LNCAP (cell line): ENCODE results near the gene LGR5.

Experiments used
- TF ChIP-seq, protein P1 (sequence below): fragments of 450-650 bp; IDR thresholded peaks from 2 replicates; pipeline ENCODE4 v1.5.1; 2017; ENCODE audit warnings: mild to moderate bottlenecking

Gene LGR5

DNA sequence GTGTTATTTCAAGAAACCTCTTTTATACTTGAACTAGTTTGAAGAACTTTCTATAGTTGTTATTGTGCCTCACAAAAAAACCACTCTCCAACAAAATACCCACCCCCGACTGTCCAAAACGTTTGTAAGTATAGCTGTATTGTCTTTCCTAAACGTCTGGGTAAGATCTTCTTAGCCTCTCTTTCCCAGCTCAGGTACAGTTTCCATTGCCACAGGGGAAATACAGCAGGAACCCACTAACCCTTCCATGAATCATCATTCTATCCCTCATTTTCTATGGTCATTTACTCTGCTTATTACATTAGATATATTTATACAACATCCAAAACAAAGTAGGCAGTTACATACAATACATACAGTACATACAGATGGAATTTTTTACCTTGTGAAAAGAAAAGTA is 153.2 kb downstream of the LGR5 start:
- TF ChIP-seq, protein P1, sequence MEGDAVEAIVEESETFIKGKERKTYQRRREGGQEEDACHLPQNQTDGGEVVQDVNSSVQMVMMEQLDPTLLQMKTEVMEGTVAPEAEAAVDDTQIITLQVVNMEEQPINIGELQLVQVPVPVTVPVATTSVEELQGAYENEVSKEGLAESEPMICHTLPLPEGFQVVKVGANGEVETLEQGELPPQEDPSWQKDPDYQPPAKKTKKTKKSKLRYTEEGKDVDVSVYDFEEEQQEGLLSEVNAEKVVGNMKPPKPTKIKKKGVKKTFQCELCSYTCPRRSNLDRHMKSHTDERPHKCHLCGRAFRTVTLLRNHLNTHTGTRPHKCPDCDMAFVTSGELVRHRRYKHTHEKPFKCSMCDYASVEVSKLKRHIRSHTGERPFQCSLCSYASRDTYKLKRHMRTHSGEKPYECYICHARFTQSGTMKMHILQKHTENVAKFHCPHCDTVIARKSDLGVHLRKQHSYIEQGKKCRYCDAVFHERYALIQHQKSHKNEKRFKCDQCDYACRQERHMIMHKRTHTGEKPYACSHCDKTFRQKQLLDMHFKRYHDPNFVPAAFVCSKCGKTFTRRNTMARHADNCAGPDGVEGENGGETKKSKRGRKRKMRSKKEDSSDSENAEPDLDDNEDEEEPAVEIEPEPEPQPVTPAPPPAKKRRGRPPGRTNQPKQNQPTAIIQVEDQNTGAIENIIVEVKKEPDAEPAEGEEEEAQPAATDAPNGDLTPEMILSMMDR = no peak

DNA sequence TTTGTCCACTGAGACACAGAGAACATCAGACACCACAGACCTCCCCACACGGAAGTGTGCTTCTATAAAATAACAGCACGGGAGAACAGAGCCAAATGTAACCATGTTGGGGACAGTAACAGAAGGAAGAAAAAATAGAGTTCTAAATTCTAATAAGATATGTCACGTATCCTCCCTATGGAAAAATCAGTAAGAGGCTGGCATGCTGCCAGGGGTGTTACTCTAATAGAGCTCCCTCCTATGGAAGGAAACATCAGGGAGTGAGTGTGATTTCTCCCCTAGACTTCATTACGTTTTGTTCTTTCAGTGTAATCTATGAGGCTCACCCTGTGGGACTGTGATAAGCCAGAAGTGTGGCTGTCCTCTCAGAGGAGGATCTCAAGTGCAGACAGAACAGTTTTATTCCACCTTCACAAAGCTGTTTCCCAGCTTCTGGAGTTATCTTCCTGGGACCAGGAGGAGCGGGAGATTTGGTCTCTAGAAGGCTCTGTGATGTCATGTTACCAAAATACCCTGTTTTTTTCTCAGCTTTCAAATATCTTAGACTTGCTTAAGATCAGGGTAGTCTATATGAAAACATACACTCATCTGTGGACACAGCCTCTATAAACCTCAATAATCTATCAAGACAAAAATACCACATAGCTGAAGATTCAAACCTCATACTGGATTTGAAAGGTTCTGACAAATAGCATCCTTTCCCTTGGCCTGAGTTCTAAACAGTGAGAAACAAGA is 154.8 kb downstream of the LGR5 start:
- TF ChIP-seq, protein P1 = no peak

DNA sequence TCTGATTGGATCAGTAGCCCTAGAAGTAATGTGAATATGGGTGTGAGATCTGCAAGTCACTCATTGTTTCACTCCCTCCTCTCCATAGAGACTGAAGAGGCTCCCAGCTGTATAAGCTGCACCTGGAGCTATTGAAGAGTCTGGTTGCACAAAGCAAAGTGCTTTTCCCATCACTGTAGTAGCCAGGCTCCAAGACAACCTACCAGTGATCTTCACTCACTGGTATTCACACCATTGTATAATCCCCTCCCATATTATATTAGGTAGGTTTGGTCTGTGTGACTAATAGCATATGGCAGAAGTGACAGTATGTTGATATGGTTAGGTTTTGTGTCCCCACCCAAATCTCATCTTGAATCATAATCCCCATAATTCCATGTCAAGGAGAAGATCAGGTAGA is 159.6 kb downstream of the LGR5 start:
- TF ChIP-seq, protein P1 = no peak

GRCh38 chr12:71601546-71601945 is 161.9 kb downstream of the LGR5 start:
- TF ChIP-seq, protein P1 = no peak

- TF ChIP-seq, protein P1 = no peak
These were observed 163.4 kb downstream of the LGR5 start for GRCh38 chr12:71602761-71603577.

DNA sequence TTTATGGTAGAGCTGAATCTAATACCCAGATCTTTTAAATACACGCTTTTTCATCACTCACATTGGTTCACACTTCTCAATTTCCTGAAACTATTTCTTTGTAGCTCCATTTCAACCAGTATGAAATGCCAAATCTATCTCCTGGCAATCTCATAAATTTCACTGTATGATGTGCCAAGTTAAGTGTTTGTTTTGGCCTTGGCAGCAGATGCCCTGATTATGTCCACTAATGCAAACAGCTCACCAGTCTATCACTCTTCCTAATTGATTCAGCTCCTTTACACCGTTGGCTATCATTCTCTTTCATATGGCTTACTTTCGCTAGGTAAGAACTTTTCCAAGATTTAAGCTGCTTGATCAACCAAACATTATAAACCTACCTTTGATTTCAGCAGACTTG is 165.4 kb downstream of the LGR5 start:
- TF ChIP-seq, protein P1 = no peak

GRCh38 chr12:71607494-71608330 is 168.1 kb downstream of the LGR5 start:
- TF ChIP-seq, protein P1 = no peak
